ENCODE measurements around the gene CORO2B.

DNA sequence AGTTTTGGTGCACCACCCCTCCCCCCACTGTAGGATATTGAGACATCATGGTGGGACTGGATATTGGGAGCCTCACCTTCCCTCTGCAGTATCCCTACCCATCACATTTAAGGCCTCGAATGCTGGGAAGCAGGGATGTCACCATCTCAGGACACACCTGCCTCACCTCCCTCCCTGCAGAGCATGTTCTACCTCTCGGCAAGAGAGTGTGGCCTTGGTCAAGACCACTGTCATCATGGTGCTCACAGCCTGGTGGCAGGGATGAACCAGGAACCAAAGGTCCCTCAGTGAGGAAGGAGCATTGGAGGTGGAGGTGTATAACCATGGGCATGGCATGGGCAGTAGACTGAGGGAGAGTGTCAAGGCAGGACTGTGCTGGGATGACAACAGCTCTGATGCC is 104.8 kb downstream of the CORO2B start:
- TF ChIP-seq, protein P1, sequence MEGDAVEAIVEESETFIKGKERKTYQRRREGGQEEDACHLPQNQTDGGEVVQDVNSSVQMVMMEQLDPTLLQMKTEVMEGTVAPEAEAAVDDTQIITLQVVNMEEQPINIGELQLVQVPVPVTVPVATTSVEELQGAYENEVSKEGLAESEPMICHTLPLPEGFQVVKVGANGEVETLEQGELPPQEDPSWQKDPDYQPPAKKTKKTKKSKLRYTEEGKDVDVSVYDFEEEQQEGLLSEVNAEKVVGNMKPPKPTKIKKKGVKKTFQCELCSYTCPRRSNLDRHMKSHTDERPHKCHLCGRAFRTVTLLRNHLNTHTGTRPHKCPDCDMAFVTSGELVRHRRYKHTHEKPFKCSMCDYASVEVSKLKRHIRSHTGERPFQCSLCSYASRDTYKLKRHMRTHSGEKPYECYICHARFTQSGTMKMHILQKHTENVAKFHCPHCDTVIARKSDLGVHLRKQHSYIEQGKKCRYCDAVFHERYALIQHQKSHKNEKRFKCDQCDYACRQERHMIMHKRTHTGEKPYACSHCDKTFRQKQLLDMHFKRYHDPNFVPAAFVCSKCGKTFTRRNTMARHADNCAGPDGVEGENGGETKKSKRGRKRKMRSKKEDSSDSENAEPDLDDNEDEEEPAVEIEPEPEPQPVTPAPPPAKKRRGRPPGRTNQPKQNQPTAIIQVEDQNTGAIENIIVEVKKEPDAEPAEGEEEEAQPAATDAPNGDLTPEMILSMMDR (conservative IDR thresholded peaks at IDR 0.05; ENCODE audit: low read depth, low read length), result no peak
- TF ChIP-seq POLR2A (IDR thresholded peaks at IDR 0.05; ENCODE audit: low read depth, low read length) (no peak), CEBPB (IDR thresholded peaks at IDR 0.05; ENCODE audit: low read depth, low read length) (no peak), FOS (IDR thresholded peaks at IDR 0.05; ENCODE audit: low read depth, low read length) (no peak), RFX5 (IDR thresholded peaks at IDR 0.05; ENCODE audit: low read depth, low read length) (no peak), CHD1 (IDR thresholded peaks at IDR 0.05; ENCODE audit: low read depth, low read length) (no peak), MAFK (IDR thresholded peaks at IDR 0.05; ENCODE audit: low read depth, low read length) (no peak), RCOR1 (IDR thresholded peaks at IDR 0.05; ENCODE audit: insufficient replicate concordance, low read length) (no peak), SMC3 (IDR thresholded peaks at IDR 0.05; ENCODE audit: low read depth, low read length) (no peak), RAD21 (IDR thresholded peaks at IDR 0.05; ENCODE audit: low read length) (no peak), NFE2L2 (IDR thresholded peaks at IDR 0.05; ENCODE audit: low read depth, low read length) (no peak), BHLHE40 (IDR thresholded peaks at IDR 0.05; ENCODE audit: low read depth, low read length) (no peak), MXI1 (IDR thresholded peaks at IDR 0.05; ENCODE audit: borderline replicate concordance, low read depth, low read length) (no peak)
- TF ChIP-seq, protein P2, sequence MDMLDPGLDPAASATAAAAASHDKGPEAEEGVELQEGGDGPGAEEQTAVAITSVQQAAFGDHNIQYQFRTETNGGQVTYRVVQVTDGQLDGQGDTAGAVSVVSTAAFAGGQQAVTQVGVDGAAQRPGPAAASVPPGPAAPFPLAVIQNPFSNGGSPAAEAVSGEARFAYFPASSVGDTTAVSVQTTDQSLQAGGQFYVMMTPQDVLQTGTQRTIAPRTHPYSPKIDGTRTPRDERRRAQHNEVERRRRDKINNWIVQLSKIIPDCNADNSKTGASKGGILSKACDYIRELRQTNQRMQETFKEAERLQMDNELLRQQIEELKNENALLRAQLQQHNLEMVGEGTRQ (IDR thresholded peaks at IDR 0.05; ENCODE audit: low read depth, low read length), result no peak
